A172 (cell line): ENCODE data around the gene NPEPL1. TPM values are rescaled to one million over a fixed set of nuclear protein-coding genes. Genes with fewer than 3 reads are reported as not detected.
"Not testable (repeated sequence)": the region's sequence is repeated elsewhere in the genome, so short reads cannot be mapped to it uniquely, and the experiment has no call there.

Experiments
- DNase-seq: peaks from one replicate; pipeline ENCODE4 v3.0.0-alpha.2; 2015; ENCODE audit warnings: low spot score
- total RNA-seq: library from RNA; depleted of rRNA; stranded (reverse); fragments of >200 nt; shearing (Covaris generic); gene quantifications from 2 replicates; pipeline ENCODE4 v1.2.3, GENCODE V29; 2014; rRNA removed

Gene NPEPL1
- total RNA-seq, 1 experiment from 2014 or later, result 7.2 TPM

DNA sequence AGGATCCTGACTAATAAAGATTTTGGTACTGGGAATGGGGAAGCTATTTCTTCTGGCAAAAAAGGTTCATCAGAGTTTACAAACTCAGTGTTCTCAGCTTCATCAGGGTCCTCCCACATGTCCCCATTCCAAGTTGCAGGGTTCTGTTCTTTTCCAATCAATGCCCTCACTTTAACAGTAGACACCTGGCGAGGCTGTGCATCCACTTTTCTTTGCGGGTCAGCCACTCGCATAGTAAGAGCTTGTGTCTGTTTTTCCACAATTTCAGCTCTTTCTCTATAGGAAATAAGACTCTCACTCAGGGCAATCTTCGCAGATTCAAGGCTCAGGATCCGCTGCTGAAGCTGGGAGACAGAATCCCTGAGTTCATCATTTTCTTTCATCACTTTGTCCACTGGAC is 65.0 kb downstream of the NPEPL1 start:
- DNase-seq, result not testable (repeated sequence)

- DNase-seq, result no peak
Observed at GRCh38 chr20:58759947-58760346, 67.3 kb downstream of the NPEPL1 start.

DNA sequence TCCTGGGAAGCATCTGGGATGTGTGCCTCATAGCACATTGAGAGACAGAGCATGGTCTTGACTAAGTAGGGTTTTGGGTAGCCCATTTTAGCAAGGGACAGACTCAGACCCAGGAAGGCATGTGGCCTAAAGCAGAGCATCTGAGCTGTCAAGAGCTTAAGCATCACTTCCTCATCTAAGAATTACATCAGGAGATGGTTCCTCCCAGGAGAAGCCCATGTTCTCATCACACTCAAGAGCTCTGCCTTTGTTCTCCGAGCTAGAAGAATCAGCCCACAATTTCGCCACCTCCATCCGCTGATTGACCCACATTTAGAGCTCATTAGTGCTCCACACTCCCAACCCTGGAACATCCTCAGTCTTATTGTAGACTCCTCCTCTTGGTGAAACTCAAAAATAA is 68.3 kb downstream of the NPEPL1 start:
- DNase-seq, result no peak

DNA sequence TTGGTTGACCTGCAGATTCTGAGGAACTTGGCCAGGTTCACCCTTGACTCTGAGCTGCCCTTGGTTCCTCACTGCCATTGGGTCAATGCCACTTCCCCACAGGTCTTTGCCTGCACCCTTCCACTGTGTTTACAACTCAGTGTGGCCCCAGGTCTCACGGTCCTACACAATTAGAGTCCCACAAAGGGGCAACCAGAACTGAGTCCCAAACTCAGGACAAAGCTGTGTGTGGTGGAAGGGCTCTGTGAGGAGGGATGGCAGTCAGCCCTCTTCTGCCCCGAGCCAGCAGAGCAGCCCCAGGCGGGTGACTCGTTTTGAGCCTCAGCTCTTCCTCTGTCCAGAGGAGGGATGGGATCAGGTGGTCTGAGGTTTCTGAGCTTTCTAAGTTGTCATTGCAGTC is 69.5 kb downstream of the NPEPL1 start:
- DNase-seq, result no peak

- DNase-seq, result no peak
Observed at GRCh38 chr20:58763076-58763475, 70.5 kb downstream of the NPEPL1 start.

Other genes with a start within 250 kb of the NPEPL1 start
- gene APCDD1L, start 177.4 kb upstream of the NPEPL1 start, total RNA-seq, result 0.78 and 2.4 TPM in 2 replicates
- 10.9 and 13.5 TPM in 2 replicates for gene STX16, start 41.5 kb upstream of the NPEPL1 start, total RNA-seq
- 1.1 and 1.8 TPM in 2 replicates for gene GNAS-AS1, start 158.1 kb downstream of the NPEPL1 start, total RNA-seq
- gene GNAS, start 159.9 kb downstream of the NPEPL1 start, total RNA-seq, result 416 and 436 TPM in 2 replicates